T-helper 9 cell (primary cell): ENCODE results near the gene TYW1.
A peak's percentile ranks its signal among the peaks of the same experiment; 100 is the strongest.
"Not testable (repeated sequence)": the region's sequence is repeated elsewhere in the genome, so short reads cannot be mapped to it uniquely, and the experiment has no call there.

Experiments used
- DNase-seq: peaks from one replicate; pipeline ENCODE4 v3.0.0-alpha.2; 2020

TYW1 gene

GRCh38 chr7:66994691-66995049 is 2.0 kb upstream of the TYW1 start:
- DNase-seq = peak; percentile 17

- DNase-seq = peak; percentile 81
Observed at GRCh38 chr7:66995050-66995776, 1.4 kb upstream of the TYW1 start, which contains the start of gene SBDS. SBDS (minus strand) TSS chr7:66995586; CDS start chr7:66995417, 169 bp downstream.

- DNase-seq = not testable (repeated sequence)
Observed at GRCh38 chr7:67000601-67001258, 4.1 kb downstream of the TYW1 start.

GRCh38 chr7:67004145-67004544 is 7.5 kb downstream of the TYW1 start:
- DNase-seq = not testable (repeated sequence)

- DNase-seq = no peak
Observed at GRCh38 chr7:67006965-67007364, 10.3 kb downstream of the TYW1 start.

- DNase-seq = no peak
Observed at GRCh38 chr7:67008260-67008659, 11.6 kb downstream of the TYW1 start.

GRCh38 chr7:67009677-67010076 is 13.0 kb downstream of the TYW1 start:
- DNase-seq = not testable (repeated sequence)

GRCh38 chr7:67014076-67014622 is 17.5 kb downstream of the TYW1 start:
- DNase-seq = not testable (repeated sequence)

- not testable (repeated sequence) for DNase-seq
Observed at GRCh38 chr7:67017971-67018370, 21.3 kb downstream of the TYW1 start.

- DNase-seq = no peak
Observed at GRCh38 chr7:67018940-67019339, 22.3 kb downstream of the TYW1 start.

- no peak for DNase-seq
Observed at GRCh38 chr7:67019562-67020390, 23.1 kb downstream of the TYW1 start.

GRCh38 chr7:67021260-67021659 is 24.6 kb downstream of the TYW1 start:
- DNase-seq = no peak

GRCh38 chr7:67022511-67022910 is 25.9 kb downstream of the TYW1 start:
- no peak for DNase-seq

- not testable (repeated sequence) for DNase-seq
Observed at GRCh38 chr7:67025459-67025858, 28.8 kb downstream of the TYW1 start.

GRCh38 chr7:67031685-67032084 is 35.1 kb downstream of the TYW1 start:
- not testable (repeated sequence) for DNase-seq

GRCh38 chr7:67033251-67033650 is 36.6 kb downstream of the TYW1 start:
- DNase-seq = no peak

- not testable (repeated sequence) for DNase-seq
Observed at GRCh38 chr7:67036432-67037395, 40.1 kb downstream of the TYW1 start.

- DNase-seq = not testable (repeated sequence)
Observed at GRCh38 chr7:67040832-67041231, 44.2 kb downstream of the TYW1 start.

GRCh38 chr7:67042781-67043558 is 46.3 kb downstream of the TYW1 start:
- DNase-seq = not testable (repeated sequence)

GRCh38 chr7:67043559-67043930 is 46.9 kb downstream of the TYW1 start:
- not testable (repeated sequence) for DNase-seq

GRCh38 chr7:67045496-67045995 is 48.9 kb downstream of the TYW1 start:
- no peak for DNase-seq
